ENCODE data around the gene NRN1L.
"Not testable (repeated sequence)": the region's sequence is repeated elsewhere in the genome, so short reads cannot be mapped to it uniquely, and the experiment has no call there.

Gene NRN1L

DNA sequence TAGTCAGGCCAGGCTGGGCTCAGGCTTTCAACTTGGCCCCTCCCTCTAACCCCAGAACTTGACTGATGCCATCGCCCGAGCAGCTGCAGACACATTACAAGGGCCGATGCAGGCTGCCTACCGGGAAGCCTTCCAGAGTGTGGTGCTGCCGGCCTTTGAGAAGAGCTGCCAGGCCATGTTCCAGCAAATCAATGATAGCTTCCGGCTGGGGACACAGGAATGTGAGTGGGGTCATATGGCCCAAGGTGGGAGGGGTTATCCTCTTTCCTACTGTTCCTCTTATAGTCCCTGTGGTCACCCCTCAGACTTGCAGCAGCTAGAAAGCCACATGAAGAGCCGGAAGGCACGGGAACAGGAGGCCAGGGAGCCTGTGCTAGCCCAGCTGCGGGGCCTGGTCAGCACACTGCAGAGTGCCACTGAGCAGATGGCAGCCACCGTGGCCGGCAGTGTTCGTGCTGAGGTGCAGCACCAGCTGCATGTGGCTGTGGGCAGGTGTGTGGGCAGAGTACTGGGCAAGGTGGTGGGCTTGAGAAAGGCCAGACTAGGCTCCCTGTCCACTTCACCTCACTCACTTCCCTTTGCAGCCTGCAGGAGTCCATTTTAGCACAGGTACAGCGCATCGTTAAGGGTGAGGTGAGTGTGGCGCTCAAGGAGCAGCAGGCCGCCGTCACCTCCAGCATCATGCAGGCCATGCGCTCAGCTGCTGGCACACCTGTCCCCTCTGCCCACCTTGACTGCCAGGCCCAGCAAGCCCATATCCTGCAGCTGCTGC lies 2.1 kb upstream of the NRN1L start:
- DNase-seq (ENCODE audit: low read depth, low spot score): no peak

DNA sequence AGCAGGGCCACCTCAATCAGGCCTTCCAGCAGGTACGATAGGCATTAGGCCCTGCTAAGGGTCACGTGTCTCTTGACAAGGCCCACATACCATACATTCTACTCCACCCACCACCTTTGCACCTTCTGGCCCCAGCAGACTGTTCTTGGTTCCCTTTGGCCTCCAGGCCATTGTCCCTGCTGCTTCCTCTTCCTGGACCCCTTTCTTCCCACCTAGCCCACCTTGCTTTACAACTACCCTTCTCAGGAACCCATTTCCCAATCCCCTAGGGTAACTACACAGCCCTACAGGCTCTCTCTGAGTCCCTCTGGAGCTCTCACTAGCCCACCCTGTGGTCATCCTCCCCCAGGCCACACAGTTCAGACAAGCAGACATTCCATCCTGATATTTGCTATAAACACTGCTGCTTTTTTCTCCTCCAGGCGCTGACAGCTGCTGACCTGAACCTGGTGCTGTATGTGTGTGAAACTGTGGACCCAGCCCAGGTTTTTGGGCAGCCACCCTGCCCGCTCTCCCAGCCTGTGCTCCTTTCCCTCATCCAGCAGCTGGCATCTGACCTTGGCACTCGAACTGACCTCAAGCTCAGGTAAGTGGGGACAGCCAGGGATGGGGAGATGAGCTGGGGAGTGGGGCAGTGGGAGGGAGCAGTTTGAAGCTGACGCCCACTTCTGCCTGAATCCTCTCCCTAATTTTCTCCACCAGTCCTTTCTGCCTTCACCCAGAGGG lies 1.4 kb upstream of the NRN1L start:
- DNase-seq (ENCODE audit: low read depth, low spot score): peak; percentile 83

DNA sequence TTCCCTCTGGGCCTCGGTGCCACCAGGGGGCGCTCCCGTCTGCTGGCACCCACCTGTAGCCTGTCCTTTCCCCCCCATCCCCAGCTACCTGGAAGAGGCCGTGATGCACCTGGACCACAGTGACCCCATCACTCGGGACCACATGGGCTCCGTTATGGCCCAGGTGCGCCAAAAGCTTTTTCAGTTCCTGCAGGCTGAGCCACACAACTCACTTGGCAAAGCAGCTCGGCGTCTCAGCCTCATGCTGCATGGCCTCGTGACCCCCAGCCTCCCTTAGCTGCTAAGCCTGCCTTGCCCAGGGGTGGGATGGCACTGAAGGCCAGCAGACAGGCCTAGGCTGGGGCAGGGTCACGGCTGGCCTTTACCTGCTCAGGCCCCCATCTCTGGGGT lies 818 bp upstream of the NRN1L start:
- DNase-seq (ENCODE audit: low read depth, low spot score): peak; percentile 86

DNA sequence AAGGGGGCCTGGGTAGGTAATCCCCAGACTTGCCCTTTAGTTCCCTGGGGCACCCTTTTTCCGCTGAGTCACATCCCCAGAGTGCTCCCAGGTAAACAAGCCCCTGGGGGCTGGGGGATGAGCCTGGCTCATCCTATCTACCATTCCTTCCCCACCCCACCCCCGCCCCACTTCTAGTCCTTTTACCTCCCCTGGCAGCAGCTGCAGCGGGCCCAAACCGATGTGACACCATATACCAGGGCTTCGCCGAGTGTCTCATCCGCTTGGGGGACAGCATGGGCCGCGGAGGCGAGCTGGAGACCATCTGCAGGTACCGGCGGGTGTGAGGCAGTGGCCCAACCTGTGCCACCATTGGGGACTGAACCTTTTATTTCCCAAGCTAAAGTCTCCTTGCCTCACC lies 860 bp downstream of the NRN1L start:
- DNase-seq (ENCODE audit: low read depth, low spot score): no peak

DNA sequence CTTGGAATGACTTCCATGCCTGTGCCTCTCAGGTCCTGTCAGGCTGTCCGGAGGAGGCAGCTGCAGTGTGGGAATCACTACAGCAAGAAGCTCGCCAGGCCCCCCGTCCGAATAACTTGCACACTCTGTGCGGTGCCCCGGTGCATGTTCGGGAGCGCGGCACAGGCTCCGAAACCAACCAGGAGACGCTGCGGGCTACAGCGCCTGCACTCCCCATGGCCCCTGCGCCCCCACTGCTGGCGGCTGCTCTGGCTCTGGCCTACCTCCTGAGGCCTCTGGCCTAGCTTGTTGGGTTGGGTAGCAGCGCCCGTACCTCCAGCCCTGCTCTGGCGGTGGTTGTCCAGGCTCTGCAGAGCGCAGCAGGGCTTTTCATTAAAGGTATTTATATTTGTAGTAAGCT lies 1.3 kb downstream of the NRN1L start:
- DNase-seq (ENCODE audit: low read depth, low spot score): no peak

DNA sequence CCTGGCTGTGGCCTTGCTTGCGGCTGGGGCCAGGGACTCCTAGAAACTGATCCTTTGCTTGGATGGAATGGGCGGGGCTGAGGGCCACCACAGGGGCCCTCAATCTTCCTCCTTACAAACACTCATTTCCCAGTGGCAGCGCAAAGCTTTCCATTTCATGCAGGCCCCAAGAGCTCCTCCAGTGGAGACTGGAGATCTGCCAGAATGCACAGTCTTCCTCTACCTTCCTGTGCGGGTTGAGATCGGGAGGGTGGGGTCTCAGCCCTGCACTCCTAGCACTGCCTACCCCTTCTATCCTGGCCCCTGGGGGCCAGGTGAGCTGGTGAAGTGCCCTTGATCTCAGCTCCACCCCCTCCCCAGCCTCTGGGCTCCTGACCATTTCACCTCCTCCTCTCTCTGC lies 1.7 kb downstream of the NRN1L start:
- DNase-seq (ENCODE audit: low read depth, low spot score): peak; percentile 46

DNA sequence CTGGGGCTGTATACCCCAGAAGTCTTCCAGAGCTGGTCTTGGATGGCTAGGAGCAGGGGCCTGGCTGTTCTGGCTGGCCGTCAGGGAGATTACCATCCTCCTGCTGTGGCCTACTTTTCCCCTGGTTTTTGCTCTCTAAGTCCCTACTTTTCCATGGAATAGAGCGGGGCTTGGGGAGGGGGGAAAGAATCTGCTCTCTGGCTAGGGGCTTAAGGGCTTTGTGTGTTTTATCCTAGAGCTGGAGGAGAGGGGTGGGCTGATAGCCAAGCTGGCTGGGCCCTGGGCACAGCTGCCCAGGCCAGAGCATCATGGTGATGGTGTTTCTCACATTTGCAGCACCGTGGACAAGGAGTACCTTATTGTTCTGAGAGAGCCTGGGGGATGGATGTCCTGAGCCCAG lies 3.6 kb downstream of the NRN1L start:
- no peak for DNase-seq (ENCODE audit: low read depth, low spot score)

DNA sequence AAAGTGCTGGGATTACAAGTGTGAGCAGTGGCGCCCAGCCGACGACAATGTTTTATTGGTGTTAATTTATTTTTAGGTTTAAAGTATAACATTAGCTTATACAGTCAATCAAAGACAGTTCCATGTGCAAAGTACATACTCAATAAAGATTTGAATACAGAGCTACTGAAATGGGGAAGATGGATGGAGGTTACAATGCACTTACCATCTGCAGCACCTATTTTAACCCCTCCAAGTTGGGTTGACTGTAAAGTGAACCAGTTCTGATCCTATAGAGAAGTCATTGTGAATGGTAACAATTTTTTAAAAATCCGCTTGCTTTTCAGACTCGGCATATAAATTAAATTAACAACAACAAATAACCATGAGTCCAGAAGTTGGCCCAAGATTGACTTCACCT lies 7.7 kb downstream of the NRN1L start:
- DNase-seq (ENCODE audit: low read depth, low spot score): no peak

DNA sequence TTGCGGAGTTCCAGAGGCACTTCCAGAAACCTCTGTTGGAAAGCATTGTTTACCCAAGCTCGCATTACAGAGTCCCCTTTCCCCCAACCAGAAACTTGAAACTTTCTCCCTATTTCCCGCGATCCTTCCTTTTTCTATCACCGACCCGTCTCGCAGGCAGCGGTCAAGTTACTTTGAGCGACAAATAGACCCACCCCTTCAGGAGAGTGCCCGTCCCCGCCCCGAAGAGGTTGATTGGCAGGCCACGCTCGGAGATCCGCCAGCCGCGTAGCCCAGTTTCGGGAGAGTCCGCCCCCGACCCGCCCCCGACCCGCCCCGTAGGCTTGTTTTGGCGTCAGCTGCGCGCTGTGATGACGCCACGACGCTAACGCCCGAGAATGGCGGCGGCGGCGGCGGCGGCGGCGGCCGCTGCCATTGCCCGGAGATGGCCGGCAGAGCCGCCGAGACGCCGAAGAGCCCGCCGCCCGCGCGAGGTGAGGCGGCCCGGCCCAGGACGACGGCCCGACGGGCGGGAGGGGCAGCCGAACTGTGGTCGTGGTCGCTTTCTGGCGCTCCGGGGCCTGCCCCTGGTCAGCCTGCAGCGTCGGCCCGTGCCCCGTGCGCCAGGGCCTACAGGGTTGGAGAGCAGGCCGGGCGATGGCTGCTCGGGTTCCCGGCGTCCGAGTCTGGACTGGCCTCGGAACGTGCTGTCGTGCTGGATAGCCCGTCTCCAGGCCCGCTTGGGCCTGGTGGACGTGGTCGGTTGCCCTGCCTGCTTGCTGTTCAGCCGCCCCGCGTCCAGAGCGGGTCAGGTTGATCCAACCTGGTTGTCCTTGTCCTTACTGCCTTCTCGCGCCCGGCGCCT lies 8.4 kb downstream of the NRN1L start, which contains the start of gene PSKH1:
Gene PSKH1, plus strand, starts transcription at position 356 of the 844 bp plus-strand sequence. CDS start 15,496 bp downstream, outside the sequence.
- DNase-seq (ENCODE audit: low read depth, low spot score): peak; percentile 97

DNA sequence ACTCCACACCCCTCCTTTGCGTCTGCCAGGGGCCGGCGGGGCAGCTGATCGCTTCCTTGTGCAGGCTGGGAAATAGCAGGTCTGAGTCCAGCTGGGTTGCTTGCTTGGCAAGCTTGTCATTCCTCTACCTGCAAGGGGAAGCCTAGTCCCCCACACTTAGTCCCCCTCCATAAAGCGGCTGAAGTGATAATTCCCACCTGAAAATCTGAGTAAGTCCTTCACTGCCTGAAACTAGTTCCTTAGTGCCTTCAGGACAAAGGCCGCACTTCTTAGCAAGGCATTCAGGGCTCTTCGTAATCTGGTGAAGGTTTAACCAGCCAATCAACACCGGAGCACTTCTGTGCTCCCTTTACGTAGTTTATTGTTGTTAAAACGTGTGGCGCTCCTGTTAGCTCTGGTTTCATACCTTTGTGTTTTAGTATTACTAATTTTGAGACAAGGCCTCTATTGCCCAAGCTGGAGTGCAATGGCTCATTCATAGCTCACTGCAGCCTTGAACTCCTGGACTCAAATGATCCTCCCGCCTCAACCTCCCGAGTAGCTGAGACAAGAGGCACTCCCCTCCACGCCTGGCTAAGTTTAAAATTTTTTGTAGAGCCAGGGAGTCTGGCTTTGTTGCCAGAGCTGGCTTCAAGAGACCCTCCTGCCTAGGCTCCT lies 9.2 kb downstream of the NRN1L start:
- peak; percentile 63 for DNase-seq (ENCODE audit: low read depth, low spot score)

DNA sequence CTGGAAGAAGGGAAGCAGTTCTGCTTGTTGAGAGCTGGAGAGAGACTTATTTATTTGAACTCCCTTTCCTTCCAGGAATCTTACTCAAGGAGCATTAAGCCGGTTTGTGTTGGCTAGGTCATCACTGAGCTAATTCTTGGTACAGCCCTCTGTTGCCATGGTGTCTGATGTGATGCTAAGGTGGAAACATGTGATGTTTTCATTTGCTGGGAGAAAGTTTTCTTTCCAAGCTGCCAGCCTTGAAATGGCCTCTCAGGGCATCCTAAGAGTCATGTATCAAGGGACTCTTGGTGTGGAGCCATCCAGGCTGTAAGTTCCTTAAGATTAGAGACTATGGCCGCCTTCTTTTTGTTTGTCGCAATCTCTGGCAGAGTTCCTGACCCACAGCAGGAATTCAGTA lies 12.5 kb downstream of the NRN1L start:
- no peak for DNase-seq (ENCODE audit: low read depth, low spot score)

DNA sequence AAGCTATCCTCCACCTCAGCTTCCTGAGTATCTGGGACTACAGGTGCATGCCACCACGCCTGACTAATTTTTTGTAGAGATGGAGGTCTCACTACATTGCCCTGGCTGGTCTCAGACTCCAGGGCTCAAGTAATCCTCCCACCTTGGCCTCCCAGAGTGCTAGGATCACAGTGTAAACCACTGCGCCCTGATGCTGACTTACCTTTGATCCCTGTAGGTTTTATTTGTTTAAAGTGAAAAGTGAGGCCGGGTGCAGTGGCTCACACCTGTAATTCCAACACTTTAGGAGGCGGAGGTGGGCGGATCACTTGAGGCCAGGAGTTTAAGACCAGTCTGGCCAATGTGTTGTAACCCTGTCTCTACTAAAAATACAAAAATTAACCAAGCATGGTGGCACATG lies 17.0 kb downstream of the NRN1L start:
- DNase-seq (ENCODE audit: low read depth, low spot score): no peak

DNA sequence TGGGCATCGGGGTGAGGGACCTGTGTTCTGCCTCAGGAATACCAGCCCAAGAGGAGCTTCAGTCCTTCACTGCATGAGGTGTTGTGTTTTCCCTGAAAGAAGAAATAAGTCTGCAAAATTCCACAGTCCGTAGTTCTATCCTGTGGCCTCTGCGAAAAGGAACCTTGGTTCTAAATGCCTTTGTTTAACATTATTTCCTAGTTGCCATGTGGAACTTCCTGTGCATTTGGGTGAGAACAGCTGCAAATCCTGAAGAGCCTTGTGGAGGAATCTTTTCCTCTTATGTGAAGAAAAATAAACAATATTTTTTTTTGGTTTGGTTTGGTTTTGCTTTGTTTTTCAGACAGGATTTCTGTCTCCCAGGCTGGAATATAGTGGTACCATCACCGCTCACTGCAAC lies 18.1 kb downstream of the NRN1L start:
- DNase-seq (ENCODE audit: low read depth, low spot score): no peak

DNA sequence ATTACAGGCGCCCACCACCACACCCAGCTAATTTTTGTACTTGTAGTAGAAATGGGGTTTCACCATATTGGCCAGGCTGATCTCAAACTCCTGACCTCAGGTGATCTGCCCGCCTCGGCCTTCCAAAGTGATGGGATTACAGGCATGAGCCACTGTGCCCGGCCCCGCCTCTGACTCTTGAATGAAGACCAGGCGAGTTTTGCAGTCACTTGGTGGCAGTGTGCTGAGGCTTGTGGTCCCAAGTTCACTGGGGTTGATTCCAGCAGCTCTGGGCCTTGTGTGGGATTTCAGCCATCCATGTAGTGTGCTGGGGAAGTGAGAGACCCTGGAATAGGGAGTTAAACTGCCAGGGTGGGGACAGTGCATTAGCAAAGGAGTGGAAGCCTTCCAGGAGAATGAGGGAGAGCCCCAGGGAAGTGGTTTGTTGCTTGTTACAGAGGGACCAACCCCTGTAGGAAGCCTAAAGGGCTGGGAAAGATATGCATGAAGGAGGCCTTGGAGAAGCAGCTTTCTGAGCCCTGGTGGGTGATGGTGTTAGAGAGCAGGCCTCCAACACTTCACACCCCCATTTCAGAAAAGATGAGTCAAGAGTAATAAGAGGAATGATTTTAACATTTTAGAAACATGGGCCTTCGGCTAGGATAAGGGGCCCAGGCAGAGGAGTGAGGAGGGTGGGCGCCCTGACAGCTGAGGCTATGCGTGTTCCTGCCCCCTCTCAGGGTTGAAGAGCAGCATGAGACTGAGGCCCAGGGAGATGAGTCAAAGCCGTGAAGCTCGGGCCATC lies 22.9 kb downstream of the NRN1L start:
- DNase-seq (ENCODE audit: low read depth, low spot score): no peak

DNA sequence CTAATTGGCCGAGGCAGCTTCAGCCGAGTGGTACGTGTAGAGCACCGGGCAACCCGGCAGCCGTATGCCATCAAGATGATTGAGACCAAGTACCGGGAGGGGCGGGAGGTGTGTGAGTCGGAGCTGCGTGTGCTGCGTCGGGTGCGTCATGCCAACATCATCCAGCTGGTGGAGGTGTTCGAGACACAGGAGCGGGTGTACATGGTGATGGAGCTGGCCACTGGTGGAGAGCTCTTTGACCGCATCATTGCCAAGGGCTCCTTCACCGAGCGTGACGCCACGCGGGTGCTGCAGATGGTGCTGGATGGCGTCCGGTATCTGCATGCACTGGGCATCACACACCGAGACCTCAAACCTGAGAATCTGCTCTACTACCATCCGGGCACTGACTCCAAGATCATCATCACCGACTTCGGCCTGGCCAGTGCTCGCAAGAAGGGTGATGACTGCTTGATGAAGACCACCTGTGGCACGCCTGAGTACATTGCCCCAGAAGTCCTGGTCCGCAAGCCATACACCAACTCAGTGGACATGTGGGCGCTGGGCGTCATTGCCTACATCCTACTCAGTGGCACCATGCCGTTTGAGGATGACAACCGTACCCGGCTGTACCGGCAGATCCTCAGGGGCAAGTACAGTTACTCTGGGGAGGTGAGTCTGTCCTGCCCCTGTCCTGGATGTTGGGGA lies 24.5 kb downstream of the NRN1L start:
- no peak for DNase-seq (ENCODE audit: low read depth, low spot score)

DNA sequence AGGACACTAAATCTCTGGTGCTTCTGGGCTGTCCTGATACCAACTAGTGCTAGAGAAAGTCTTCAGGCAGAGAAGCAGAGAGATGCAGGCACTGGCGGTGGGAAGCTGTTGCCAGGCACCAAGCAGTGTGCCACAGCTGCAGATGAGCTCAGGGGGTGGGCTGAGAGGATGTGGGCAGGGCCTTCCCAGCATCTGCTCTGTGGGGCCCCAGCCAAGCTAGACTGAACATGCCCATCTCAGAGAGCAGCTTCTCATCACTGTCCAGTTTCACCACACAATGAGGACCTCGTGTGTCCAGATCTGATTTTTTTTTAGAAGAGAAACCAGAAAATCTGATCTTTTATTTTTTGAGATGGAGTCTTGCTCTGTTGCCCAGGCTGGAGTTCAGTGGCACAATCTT lies 25.5 kb downstream of the NRN1L start:
- no peak for DNase-seq (ENCODE audit: low read depth, low spot score)

DNA sequence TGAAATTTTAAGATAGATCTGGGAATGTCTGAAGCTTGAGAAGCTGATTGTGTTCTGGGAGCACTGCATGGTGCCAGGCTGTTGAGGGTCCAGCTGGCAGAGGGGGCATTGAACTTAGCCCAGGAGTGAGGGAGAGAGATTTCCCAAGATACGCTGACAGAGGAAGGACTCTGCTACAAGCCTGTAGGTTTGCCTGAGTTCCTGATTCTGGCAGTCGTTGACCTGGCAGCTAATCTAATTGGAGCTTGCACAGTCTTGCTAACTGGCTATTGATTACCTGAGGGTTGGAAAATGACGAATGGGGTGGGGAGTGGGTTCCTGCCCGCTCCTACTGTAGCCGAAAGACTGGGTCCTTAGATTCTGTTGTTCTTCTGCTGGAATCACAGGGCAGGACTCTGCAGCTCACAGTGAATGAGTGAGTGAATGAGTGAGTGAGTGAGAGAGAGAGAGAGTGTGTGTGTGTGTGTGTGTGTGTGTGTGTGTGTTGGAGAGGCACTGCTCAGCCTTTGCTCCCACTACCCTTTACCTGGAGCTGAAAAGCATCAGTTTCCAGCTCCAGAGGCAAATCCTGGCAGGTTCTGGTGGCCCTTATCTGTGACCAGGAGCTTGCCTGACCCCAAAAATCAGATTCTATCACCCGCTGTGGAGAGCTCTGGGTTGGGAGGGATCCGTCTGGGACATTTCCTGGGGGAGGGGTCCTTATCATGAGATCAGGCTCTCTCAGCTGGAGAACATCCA lies 30.2 kb downstream of the NRN1L start:
- DNase-seq (ENCODE audit: low read depth, low spot score): peak; percentile 73

DNA sequence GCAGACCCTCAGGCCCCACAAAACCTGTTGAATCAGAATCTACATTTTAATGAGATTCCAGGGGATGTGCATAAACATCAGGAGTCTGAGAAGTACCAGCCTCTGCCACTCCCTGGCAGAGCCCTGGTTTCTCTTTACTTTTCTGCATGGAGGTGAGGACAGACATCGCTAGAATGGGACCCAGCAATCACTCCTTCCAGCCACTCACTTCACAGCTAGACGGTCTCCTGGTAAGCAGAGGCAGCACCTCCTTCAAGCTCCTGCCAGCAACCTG lies 30.7 kb downstream of the NRN1L start:
- DNase-seq (ENCODE audit: low read depth, low spot score): not testable (repeated sequence)

DNA sequence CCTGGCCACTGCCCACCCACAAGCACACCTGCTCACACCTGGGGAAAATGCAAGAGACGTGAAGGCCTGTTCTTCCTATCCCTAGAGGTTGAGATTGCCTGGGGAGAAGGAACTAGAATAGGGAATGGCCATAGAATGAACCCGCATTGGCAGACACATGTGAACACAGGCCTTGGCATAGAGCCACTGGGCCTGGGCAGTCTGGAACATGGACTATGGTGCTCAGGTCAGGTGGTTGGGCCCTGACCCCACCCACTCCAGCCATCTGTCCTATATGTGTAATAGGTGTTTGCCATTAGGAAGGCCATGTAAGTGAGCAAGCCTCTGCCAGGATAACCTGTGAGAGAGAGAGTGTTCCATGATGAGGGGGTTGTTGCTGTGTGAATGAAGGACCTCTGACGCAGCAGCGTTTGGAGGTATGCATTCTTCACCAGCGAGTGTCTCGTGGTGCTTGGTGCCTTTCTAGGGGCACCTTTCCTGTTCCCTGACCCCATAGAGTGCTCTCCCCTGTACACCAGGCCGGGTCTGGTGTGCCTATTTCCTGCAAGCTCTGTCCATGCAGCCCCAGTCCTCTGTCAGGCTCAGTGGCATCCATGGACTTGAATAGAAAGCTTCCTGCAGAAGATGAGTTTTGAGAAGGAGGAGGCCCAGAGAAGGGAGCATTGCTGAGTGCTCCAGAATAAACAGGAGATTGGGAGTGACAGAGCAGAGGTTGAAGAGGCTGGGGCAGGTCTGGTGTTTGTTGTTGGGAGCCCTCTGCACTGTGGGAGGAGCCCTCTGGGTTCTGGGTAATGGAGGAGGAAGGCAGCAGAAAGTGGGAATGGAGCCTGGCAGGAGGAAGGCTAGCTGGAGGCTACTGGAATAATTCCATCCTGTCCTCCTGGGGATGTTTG lies 31.4 kb downstream of the NRN1L start:
- DNase-seq (ENCODE audit: low read depth, low spot score): no peak

Measured in ELF-1 (cell line).